Endothelial cell (in vitro differentiated cells): ENCODE measurements around the gene TCTN2. TPM values are rescaled to one million over a fixed set of nuclear protein-coding genes. Genes with fewer than 3 reads are reported as not detected.

Experiments used
- DNase-seq: peaks from one replicate; pipeline ENCODE4 v3.0.0; 2021; ENCODE audit warnings: low spot score
- H3K27ac Mint-ChIP-seq: one replicate; pipeline ENCODE4 v1.8.0; 2021; ENCODE audit warnings: mixed read lengths, inconsistent platforms; ENCODE audit not compliant: unreplicated experiment
- H3K27me3 Mint-ChIP-seq: one replicate; pipeline ENCODE4 v1.8.0; 2021; ENCODE audit warnings: mild to moderate bottlenecking, moderate library complexity, mixed read lengths, inconsistent platforms; ENCODE audit not compliant: unreplicated experiment
- H3K36me3 Mint-ChIP-seq: one replicate; pipeline ENCODE4 v1.8.0; 2021; ENCODE audit warnings: mild to moderate bottlenecking, low read depth, mixed read lengths, inconsistent platforms; ENCODE audit not compliant: unreplicated experiment
- H3K4me1 Mint-ChIP-seq: one replicate; pipeline ENCODE4 v1.8.0; 2021; ENCODE audit warnings: mild to moderate bottlenecking, mixed read lengths, inconsistent platforms; ENCODE audit not compliant: unreplicated experiment
- H3K4me3 Mint-ChIP-seq: one replicate; pipeline ENCODE4 v1.8.0; 2021; ENCODE audit warnings: mild to moderate bottlenecking, mixed read lengths, inconsistent platforms; ENCODE audit not compliant: unreplicated experiment
- H3K9me3 Mint-ChIP-seq: one replicate; pipeline ENCODE4 v1.8.0; 2021; ENCODE audit warnings: mixed read lengths, inconsistent platforms; ENCODE audit not compliant: unreplicated experiment
- CTCF ChIP-seq: fragments of 200-600 bp; sonication (generic); IDR thresholded peaks from one replicate; pipeline ENCODE4 v1.5.0; 2021; ENCODE audit warnings: antibody characterized with exemption; ENCODE audit not compliant: unreplicated experiment
- total RNA-seq: library from RNA; stranded (reverse); fragmentation: NEBNext Ultra II Directional; extraction: Animal tissue kit (Norgen Biotek cat#: 25700); gene quantifications from one replicate; pipeline ENCODE4 v1.2.1, GENCODE V29; 2021; ENCODE audit not compliant: unreplicated experiment

TCTN2 gene
- total RNA-seq, 1 donor from 2014 or later, result 11.3 TPM

- Mint-ChIP-seq H3K27ac (no peak overlapping the region), H3K4me3 (no peak overlapping the region)
These were observed 79.3 kb downstream of the TCTN2 start for GRCh38 chr12:123750159-123750656.

GRCh38 chr12:123752046-123752445 lies 81.1 kb downstream of the TCTN2 start:
- Mint-ChIP-seq H3K4me1 (no peaks in the 10 kb centered on the region), H3K4me3 (no peak overlapping the region), H3K27ac (no peak overlapping the region), H3K9me3 (no peaks in the 10 kb centered on the region), H3K36me3 (peaks cover 44% of the 10 kb centered on the region), H3K27me3 (no peaks in the 10 kb centered on the region)
- no peak for DNase-seq
- no peak for TF ChIP-seq CTCF

More at GRCh38 chr12:123750159-123750656, 79.3 kb downstream of the TCTN2 start:
- no peak for TF ChIP-seq CTCF
- Mint-ChIP-seq H3K9me3 (no peaks in the 10 kb centered on the region), H3K27me3 (no peaks in the 10 kb centered on the region), H3K36me3 (peaks cover 43% of the 10 kb centered on the region), H3K4me1 (no peaks in the 10 kb centered on the region)
- DNase-seq, result no peak

- TF ChIP-seq CTCF, result no peak
- H3K36me3 Mint-ChIP-seq, result peaks cover 33% of the 10 kb centered on the region
- no peaks in the 10 kb centered on the region for H3K4me1 Mint-ChIP-seq
- no peaks in the 10 kb centered on the region for H3K9me3 Mint-ChIP-seq
- no peak overlapping the region for H3K4me3 Mint-ChIP-seq
- no peak overlapping the region for H3K27ac Mint-ChIP-seq
- peaks cover 2% of the 10 kb centered on the region for H3K27me3 Mint-ChIP-seq
- DNase-seq, result no peak
These were observed 83.3 kb downstream of the TCTN2 start for GRCh38 chr12:123754041-123754772.

GRCh38 chr12:123757561-123757960 lies 86.6 kb downstream of the TCTN2 start:
- Mint-ChIP-seq H3K4me1 (peaks cover 4% of the 10 kb centered on the region), H3K27me3 (peaks cover 2% of the 10 kb centered on the region)
- TF ChIP-seq CTCF, result no peak

More at GRCh38 chr12:123757561-123757960, 86.6 kb downstream of the TCTN2 start:
- no peak overlapping the region for H3K4me3 Mint-ChIP-seq
- H3K27ac Mint-ChIP-seq, result no peak overlapping the region
- peaks cover 21% of the 10 kb centered on the region for H3K36me3 Mint-ChIP-seq
- DNase-seq, result no peak
- H3K9me3 Mint-ChIP-seq, result no peaks in the 10 kb centered on the region

Other genes starting within 250 kb of the TCTN2 start
- 2.8 TPM for gene RILPL2, start 234.4 kb upstream of the TCTN2 start, total RNA-seq
- gene SNRNP35, start 213.0 kb upstream of the TCTN2 start, total RNA-seq, result 18.8 TPM
- gene RILPL1, start 137.4 kb upstream of the TCTN2 start, total RNA-seq, result 19.8 TPM
- 167 TPM for gene TMED2, start 86.6 kb upstream of the TCTN2 start, total RNA-seq
- gene DDX55, start 69.0 kb upstream of the TCTN2 start, total RNA-seq, result 16.8 TPM
- gene EIF2B1, start 37.4 kb upstream of the TCTN2 start, total RNA-seq, result 52.0 TPM
- gene GTF2H3, start 37.3 kb upstream of the TCTN2 start, total RNA-seq, result 23.1 TPM
- gene ATP6V0A2, start 41.2 kb downstream of the TCTN2 start, total RNA-seq, result 52.4 TPM
- gene DNAH10, start 91.2 kb downstream of the TCTN2 start, total RNA-seq, result 1.2 TPM